Naive thymus-derived CD4-positive, alpha-beta T cell (primary cell): ENCODE results near the gene MLANA. TPM values are rescaled to one million over a fixed set of nuclear protein-coding genes. Genes with fewer than 3 reads are reported as not detected.

Source experiments
- ATAC-seq: fragments of 150-1000 bp; cut with Tn5 transposase; 2 replicates; pipeline ENCODE4 v1.10.0; 2021; ENCODE audit warnings: mild to moderate bottlenecking, moderate library complexity
- CTCF ChIA-PET: fragments of 350-600 bp; sonication (Branson Sonifier 250); formaldehyde crosslinking; loops from one replicate; lab custom pipeline; 2021; ENCODE audit warnings: antibody characterized with exemption; lab: Charles Lee
- POLR2A ChIA-PET: fragments of 350-600 bp; sonication (Branson Sonifier 250); formaldehyde crosslinking; loops from one replicate; lab custom pipeline; 2021; ENCODE audit warnings: antibody characterized with exemption, inconsistent platforms; lab: Charles Lee
- DNase-seq, 9 donors: peaks; one replicate each; pipeline versions ENCODE4 v3.0.0 to v3.0.0-alpha.2; 2020 to 2022; ENCODE audit warnings: mixed read lengths in 1 of 9
- H3K27ac ChIP-seq: one replicate; pipeline ENCODE4 v1.7.0; 2013; ENCODE audit warnings: mild to moderate bottlenecking, low read depth, low read length, moderate library complexity
- H3K27me3 ChIP-seq, 2 donors: one replicate each; pipeline ENCODE4 v1.7.0; 2013; ENCODE audit warnings: low read length in 2 of 2, mild to moderate bottlenecking in 2 of 2, moderate library complexity in 2 of 2; ENCODE audit not compliant: control insufficient read depth in 2 of 2, insufficient read depth in 2 of 2
- H3K36me3 ChIP-seq, 3 experiments: 1 replicate in 2 of 3; 2 replicates in 1 of 3; pipeline ENCODE4 v1.7.0; 2013; ENCODE audit warnings: low read length in 3 of 3, mild to moderate bottlenecking in 3 of 3, moderate library complexity in 1 of 3; ENCODE audit not compliant: insufficient read depth in 3 of 3, control insufficient read depth in 2 of 3
- H3K4me1 ChIP-seq, 2 donors: one replicate each; pipeline ENCODE4 v1.7.0; 2013; ENCODE audit warnings: low read length in 2 of 2, mild to moderate bottlenecking in 2 of 2, moderate library complexity in 1 of 2; ENCODE audit not compliant: control insufficient read depth in 2 of 2, insufficient read depth in 2 of 2
- H3K4me3 ChIP-seq: 2 replicates; pipeline ENCODE4 v1.7.0; 2013; ENCODE audit warnings: mild to moderate bottlenecking, low read length
- H3K9me3 ChIP-seq, 3 experiments: 1 replicate in 2 of 3; 2 replicates in 1 of 3; pipeline ENCODE4 v1.7.0; 2013; ENCODE audit warnings: low read length in 3 of 3; ENCODE audit not compliant: control insufficient read depth in 2 of 3
- H3K27ac Mint-ChIP-seq, 9 donors: one replicate each; pipeline ENCODE4 v1.8.0; 2020 to 2022; ENCODE audit warnings: mixed read lengths in 9 of 9, mild to moderate bottlenecking in 8 of 9, moderate library complexity in 5 of 9, inconsistent platforms in 2 of 9
- H3K27me3 Mint-ChIP-seq, 5 donors: one replicate each; pipeline ENCODE4 v1.8.0; 2021 to 2022; ENCODE audit warnings: mixed read lengths in 5 of 5, mild to moderate bottlenecking in 1 of 5
- H3K36me3 Mint-ChIP-seq, 5 donors: one replicate each; pipeline ENCODE4 v1.8.0; 2020 to 2022; ENCODE audit warnings: mixed read lengths in 5 of 5, mild to moderate bottlenecking in 3 of 5, inconsistent platforms in 1 of 5
- H3K4me1 Mint-ChIP-seq, 7 donors: one replicate each; pipeline ENCODE4 v1.8.0; 2020 to 2022; ENCODE audit warnings: mixed read lengths in 7 of 7, mild to moderate bottlenecking in 3 of 7, inconsistent platforms in 1 of 7
- H3K4me3 Mint-ChIP-seq, 10 donors: one replicate each; pipeline ENCODE4 v1.8.0; 2020 to 2022; ENCODE audit warnings: mild to moderate bottlenecking in 10 of 10, mixed read lengths in 10 of 10, moderate library complexity in 6 of 10, inconsistent platforms in 2 of 10
- H3K9me3 Mint-ChIP-seq, 11 donors: one replicate each; pipeline ENCODE4 v1.8.0; 2020 to 2022; ENCODE audit warnings: mixed read lengths in 11 of 11, mild to moderate bottlenecking in 4 of 11, inconsistent platforms in 1 of 11, moderate library complexity in 1 of 11
- intact Hi-C, 2 donors: fragments of 100-400 bp; cut with micrococcal nuclease; formaldehyde crosslinking; loops; one replicate each; pipeline ENCODE4 v1.15.1; 2023
- polyA plus RNA-seq, 2 donors: library from polyadenylated mRNA; unstranded; fragments of 300-500 nt; fragmentation: Illumina TruSeq; gene quantifications; one replicate each; pipeline ENCODE4 v1.2.3, GENCODE V29; 2021
- total RNA-seq, 6 experiments: library from RNA in 5 of 6; stranded (reverse) in 5 of 6; gene quantifications; 1 replicate in 5 of 6; 2 replicates in 1 of 6; pipeline ENCODE4 v1.2.3 and lab custom pipeline; 2021 to 2026

Gene MLANA
- total and polyA plus RNA-seq, 7 experiments from 2014 or later, result 0.38 to 0.97 TPM; not detected in 5

DNA sequence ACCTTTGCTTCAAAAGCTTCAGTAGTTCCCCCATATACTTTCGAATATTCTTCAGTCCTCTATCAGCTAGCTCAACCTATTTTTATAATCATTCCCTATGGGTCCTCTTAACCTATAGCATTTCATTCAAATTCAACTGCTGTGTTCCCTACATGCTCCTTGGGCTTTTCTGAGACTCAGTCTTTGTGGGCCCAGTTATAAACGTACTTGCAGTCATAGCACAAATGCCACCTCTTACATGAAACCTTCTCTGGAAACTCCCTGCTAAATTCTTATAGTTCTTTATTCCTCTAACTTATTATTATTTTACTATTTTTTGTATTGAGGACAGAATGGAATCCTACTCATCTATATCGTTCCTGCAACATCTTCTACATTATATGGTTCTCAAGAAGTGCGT lies 24.7 kb downstream of the MLANA start:
- CTCF ChIA-PET, result no interaction called here

GRCh38 chr9:5917273-5917672 lies 26.6 kb downstream of the MLANA start:
- intact Hi-C loops, result no loop called here
- CTCF ChIA-PET, result no interaction called here
- Mint-ChIP-seq H3K27me3 (no peaks in the 10 kb centered on the region), H3K36me3 (peaks cover 29 to 41% (median 36%) of the 10 kb centered on the region in 5 donors), H3K27ac (peak overlapping the region in 1 of 9 donors; percentile 14), H3K4me1 (peaks cover 0 to 25% (median 4%) of the 10 kb centered on the region in 7 donors), H3K9me3 (peaks cover 0 to 11% (median 0%) of the 10 kb centered on the region in 11 donors), H3K4me3 (no peak overlapping the region)
- Histone ChIP-seq H3K4me1 (no peaks in the 10 kb centered on the region), H3K27me3 (no peaks in the 10 kb centered on the region), H3K36me3 (peaks cover 0 to 21% (median 0%) of the 10 kb centered on the region in 3 experiments), H3K9me3 (no peaks in the 10 kb centered on the region), H3K4me3 (no peak overlapping the region), H3K27ac (no peak overlapping the region)
- POLR2A ChIA-PET, result no interaction called here
- ATAC-seq (no peak), DNase-seq (no peak)

More for the DNA sequence above, 24.7 kb downstream of the MLANA start:
- POLR2A ChIA-PET, result no interaction called here
- H3K4me3 Mint-ChIP-seq, result no peak overlapping the region
- peaks cover 0 to 3% (median 0%) of the 10 kb centered on the region in 3 experiments for H3K36me3 ChIP-seq
- peaks cover 0 to 14% (median 10%) of the 10 kb centered on the region in 7 donors for H3K4me1 Mint-ChIP-seq
- H3K4me1 ChIP-seq, result no peaks in the 10 kb centered on the region
- H3K27me3 ChIP-seq, result no peaks in the 10 kb centered on the region
- no peak overlapping the region for H3K27ac ChIP-seq
- ATAC-seq (no peak), DNase-seq (no peak)
- H3K4me3 ChIP-seq, result no peak overlapping the region
- H3K27ac Mint-ChIP-seq, result no peak overlapping the region
- H3K36me3 Mint-ChIP-seq, result peaks cover 13 to 34% (median 27%) of the 10 kb centered on the region in 5 donors
- intact Hi-C loops, result no loop called here
- no peaks in the 10 kb centered on the region for H3K9me3 ChIP-seq
- H3K9me3 Mint-ChIP-seq, result peaks cover 0 to 10% (median 0%) of the 10 kb centered on the region in 11 donors
- H3K27me3 Mint-ChIP-seq, result no peaks in the 10 kb centered on the region

DNA sequence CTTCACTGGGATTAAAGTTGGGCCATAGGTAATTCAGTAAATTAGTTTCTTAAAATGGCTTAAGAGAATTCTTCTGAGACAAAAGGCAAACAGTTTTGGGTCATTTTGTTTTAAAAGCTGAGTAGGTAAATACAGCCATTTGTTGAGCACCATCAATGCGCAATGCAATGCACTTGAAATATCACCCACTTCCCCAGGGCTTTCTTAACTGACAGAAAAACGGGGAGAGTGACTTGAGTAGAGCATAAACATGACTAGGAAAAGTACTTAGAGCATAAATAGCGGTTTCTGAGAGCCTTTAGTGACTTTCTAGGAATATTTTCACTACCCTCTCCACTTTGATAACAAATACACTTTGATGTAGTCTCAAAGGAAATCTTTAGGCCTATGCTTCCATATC lies 27.2 kb downstream of the MLANA start:
- Mint-ChIP-seq H3K27ac (no peak overlapping the region), H3K4me1 (peaks cover 0 to 31% (median 8%) of the 10 kb centered on the region in 7 donors), H3K27me3 (no peaks in the 10 kb centered on the region), H3K4me3 (no peak overlapping the region), H3K36me3 (peaks cover 35 to 46% (median 40%) of the 10 kb centered on the region in 5 donors), H3K9me3 (peaks cover 0 to 11% (median 0%) of the 10 kb centered on the region in 11 donors)
- intact Hi-C loops, result no loop called here
- Histone ChIP-seq H3K4me1 (no peaks in the 10 kb centered on the region), H3K9me3 (no peaks in the 10 kb centered on the region), H3K36me3 (peaks cover 0 to 27% (median 0%) of the 10 kb centered on the region in 3 experiments), H3K27ac (no peak overlapping the region), H3K4me3 (no peak overlapping the region), H3K27me3 (no peaks in the 10 kb centered on the region)
- CTCF ChIA-PET, result no interaction called here
- POLR2A ChIA-PET, result no interaction called here
- ATAC-seq (no peak), DNase-seq (no peak)

- intact Hi-C loops, result no loop called here
- H3K9me3 ChIP-seq, result no peaks in the 10 kb centered on the region
- no peak overlapping the region for H3K27ac Mint-ChIP-seq
- ChIA-PET POLR2A (interaction anchor here (0.7 kb wide), 1 partner anchor 436 kb away, joined by 4 read pairs; no protein-coding TSS in a partner anchor), CTCF (no interaction called here)
- H3K27me3 Mint-ChIP-seq, result no peaks in the 10 kb centered on the region
- no peak overlapping the region for H3K4me3 ChIP-seq
- DNase-seq (no peak), ATAC-seq (no peak)
- no peaks in the 10 kb centered on the region for H3K4me1 ChIP-seq
- peaks cover 0 to 33% (median 0%) of the 10 kb centered on the region in 3 experiments for H3K36me3 ChIP-seq
- no peaks in the 10 kb centered on the region for H3K27me3 ChIP-seq
- peaks cover 38 to 49% (median 45%) of the 10 kb centered on the region in 5 donors for H3K36me3 Mint-ChIP-seq
- no peak overlapping the region for H3K27ac ChIP-seq
- no peak overlapping the region for H3K4me3 Mint-ChIP-seq
- peaks cover 0 to 11% (median 0%) of the 10 kb centered on the region in 11 donors for H3K9me3 Mint-ChIP-seq
- peaks cover 0 to 31% (median 8%) of the 10 kb centered on the region in 7 donors for H3K4me1 Mint-ChIP-seq
Measured at GRCh38 chr9:5918460-5918859, 27.8 kb downstream of the MLANA start.

- intact Hi-C loops, result no loop called here
- Mint-ChIP-seq H3K27me3 (no peaks in the 10 kb centered on the region), H3K27ac (no peak overlapping the region), H3K9me3 (peaks cover 0 to 11% (median 0%) of the 10 kb centered on the region in 11 donors), H3K36me3 (peaks cover 38 to 61% (median 51%) of the 10 kb centered on the region in 5 donors), H3K4me3 (no peak overlapping the region), H3K4me1 (peaks cover 0 to 31% (median 8%) of the 10 kb centered on the region in 7 donors)
- Histone ChIP-seq H3K4me3 (no peak overlapping the region), H3K4me1 (no peaks in the 10 kb centered on the region), H3K27ac (no peak overlapping the region), H3K27me3 (no peaks in the 10 kb centered on the region), H3K36me3 (peaks cover 0 to 47% (median 0%) of the 10 kb centered on the region in 3 experiments), H3K9me3 (no peaks in the 10 kb centered on the region)
- DNase-seq (no peak), ATAC-seq (no peak)
- CTCF ChIA-PET, result interaction anchor here (0.6 kb wide), 1 partner anchor 52 kb away, joined by 3 read pairs; no protein-coding TSS in a partner anchor
- POLR2A ChIA-PET, result no interaction called here
Measured at GRCh38 chr9:5920860-5921328, 30.2 kb downstream of the MLANA start.

GRCh38 chr9:5922192-5922591 lies 31.5 kb downstream of the MLANA start:
- Mint-ChIP-seq H3K27me3 (no peaks in the 10 kb centered on the region), H3K4me3 (no peak overlapping the region), H3K9me3 (peaks cover 0 to 11% (median 0%) of the 10 kb centered on the region in 11 donors)

More at GRCh38 chr9:5922192-5922591, 31.5 kb downstream of the MLANA start:
- peaks cover 37 to 56% (median 49%) of the 10 kb centered on the region in 5 donors for H3K36me3 Mint-ChIP-seq
- no peak for DNase-seq
- no peak overlapping the region for H3K4me3 ChIP-seq
- peaks cover 0 to 50% (median 0%) of the 10 kb centered on the region in 3 experiments for H3K36me3 ChIP-seq
- intact Hi-C loops, result no loop called here
- peak overlapping the region in 2 of 9 donors; percentile 23 to 27 for H3K27ac Mint-ChIP-seq
- H3K9me3 ChIP-seq, result no peaks in the 10 kb centered on the region
- peaks cover 0 to 28% (median 8%) of the 10 kb centered on the region in 7 donors for H3K4me1 Mint-ChIP-seq
- H3K4me1 ChIP-seq, result no peaks in the 10 kb centered on the region
- ChIA-PET CTCF (no interaction called here), POLR2A (no interaction called here)
- ATAC-seq, result peak; percentile 65
- no peak overlapping the region for H3K27ac ChIP-seq
- H3K27me3 ChIP-seq, result no peaks in the 10 kb centered on the region
